ENCODE measurements around the gene VWA8. TPM values are rescaled to one million over a fixed set of nuclear protein-coding genes. Genes with fewer than 3 reads are reported as not detected.

Gene VWA8
- total RNA-seq, 1 experiment from 2014 or later = 22.6 TPM

DNA sequence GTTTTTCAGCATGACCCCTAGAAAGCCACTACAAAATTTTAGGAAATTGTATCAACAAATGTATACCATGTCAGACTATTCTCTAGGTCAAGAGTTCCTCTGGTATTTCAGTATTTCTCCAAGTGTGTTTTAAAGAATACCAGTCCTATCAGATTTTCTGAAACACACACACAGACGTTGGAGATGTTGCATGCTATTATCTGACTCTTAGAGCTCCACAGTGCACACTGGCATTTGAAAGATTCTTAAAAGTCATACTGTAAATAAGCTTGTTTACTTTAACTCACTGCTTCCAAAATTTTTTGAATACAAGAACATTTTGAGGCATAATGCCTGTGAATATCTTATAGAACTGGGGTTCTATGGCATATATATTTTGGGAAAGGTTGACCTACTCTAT, 33.8 kb upstream of the VWA8 start:
- CTCF ChIA-PET = no interaction called here

More for the DNA sequence above, 33.8 kb upstream of the VWA8 start:
- Histone ChIP-seq H3K36me3 (ENCODE audit: control insufficient read depth in 1 of 2, insufficient read depth in 2 of 2, low read length in 2 of 2) (no peaks in the 10 kb centered on the region), H3K27me3 (ENCODE audit: insufficient read depth, low read length) (no peaks in the 10 kb centered on the region), H3K27ac (ENCODE audit: low read depth, low read length) (no peak overlapping the region), H3K4me3 (replicated peaks in 1 of 2; ENCODE audit: low read depth in 1 of 2, low read length in 2 of 2) (no peak overlapping the region), H3K4me2 (ENCODE audit: low read length) (no peak overlapping the region), H3K79me2 (ENCODE audit: insufficient read depth, low read length) (no peaks in the 10 kb centered on the region), H2AFZ (ENCODE audit: low read depth, low read length, poor library complexity, severe bottlenecking) (no peak overlapping the region), H3K4me1 (ENCODE audit: control insufficient read depth in 1 of 2, insufficient read depth in 2 of 2, low read length in 2 of 2) (no peaks in the 10 kb centered on the region), H3K9me2 (ENCODE audit: insufficient read depth) (no peaks in the 10 kb centered on the region), H3K9ac (ENCODE audit: low read length) (no peak overlapping the region), H4K20me1 (ENCODE audit: insufficient read depth) (no peaks in the 10 kb centered on the region), H3K9me3 (ENCODE audit: control insufficient read depth in 1 of 2, insufficient read depth in 1 of 2, low read depth in 1 of 2, low read length in 2 of 2) (no peaks in the 10 kb centered on the region)
- no peak for TF ChIP-seq JUND (IDR thresholded peaks at IDR 0.05)
- no peak for TF ChIP-seq EZH2phosphoT487 (IDR thresholded peaks at IDR 0.05; ENCODE audit: borderline replicate concordance)
- TF ChIP-seq, protein P1, sequence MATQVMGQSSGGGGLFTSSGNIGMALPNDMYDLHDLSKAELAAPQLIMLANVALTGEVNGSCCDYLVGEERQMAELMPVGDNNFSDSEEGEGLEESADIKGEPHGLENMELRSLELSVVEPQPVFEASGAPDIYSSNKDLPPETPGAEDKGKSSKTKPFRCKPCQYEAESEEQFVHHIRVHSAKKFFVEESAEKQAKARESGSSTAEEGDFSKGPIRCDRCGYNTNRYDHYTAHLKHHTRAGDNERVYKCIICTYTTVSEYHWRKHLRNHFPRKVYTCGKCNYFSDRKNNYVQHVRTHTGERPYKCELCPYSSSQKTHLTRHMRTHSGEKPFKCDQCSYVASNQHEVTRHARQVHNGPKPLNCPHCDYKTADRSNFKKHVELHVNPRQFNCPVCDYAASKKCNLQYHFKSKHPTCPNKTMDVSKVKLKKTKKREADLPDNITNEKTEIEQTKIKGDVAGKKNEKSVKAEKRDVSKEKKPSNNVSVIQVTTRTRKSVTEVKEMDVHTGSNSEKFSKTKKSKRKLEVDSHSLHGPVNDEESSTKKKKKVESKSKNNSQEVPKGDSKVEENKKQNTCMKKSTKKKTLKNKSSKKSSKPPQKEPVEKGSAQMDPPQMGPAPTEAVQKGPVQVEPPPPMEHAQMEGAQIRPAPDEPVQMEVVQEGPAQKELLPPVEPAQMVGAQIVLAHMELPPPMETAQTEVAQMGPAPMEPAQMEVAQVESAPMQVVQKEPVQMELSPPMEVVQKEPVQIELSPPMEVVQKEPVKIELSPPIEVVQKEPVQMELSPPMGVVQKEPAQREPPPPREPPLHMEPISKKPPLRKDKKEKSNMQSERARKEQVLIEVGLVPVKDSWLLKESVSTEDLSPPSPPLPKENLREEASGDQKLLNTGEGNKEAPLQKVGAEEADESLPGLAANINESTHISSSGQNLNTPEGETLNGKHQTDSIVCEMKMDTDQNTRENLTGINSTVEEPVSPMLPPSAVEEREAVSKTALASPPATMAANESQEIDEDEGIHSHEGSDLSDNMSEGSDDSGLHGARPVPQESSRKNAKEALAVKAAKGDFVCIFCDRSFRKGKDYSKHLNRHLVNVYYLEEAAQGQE (IDR thresholded peaks at IDR 0.05; ENCODE audit: low read depth) = no peak
- no peak for TF ChIP-seq POLR2A (IDR thresholded peaks at IDR 0.05; ENCODE audit: borderline replicate concordance, extremely low read depth, insufficient read depth, insufficient read length)
- TF ChIP-seq CBX3 (IDR thresholded peaks at IDR 0.05; ENCODE audit: low read depth) = no peak
- no peak for TF ChIP-seq ZNF274 (IDR thresholded peaks at IDR 0.05; ENCODE audit: low read depth, low read length)
- TF ChIP-seq, protein P2, sequence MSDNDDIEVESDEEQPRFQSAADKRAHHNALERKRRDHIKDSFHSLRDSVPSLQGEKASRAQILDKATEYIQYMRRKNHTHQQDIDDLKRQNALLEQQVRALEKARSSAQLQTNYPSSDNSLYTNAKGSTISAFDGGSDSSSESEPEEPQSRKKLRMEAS (IDR thresholded peaks at IDR 0.05) = no peak
- no peak for TF ChIP-seq YY1 (IDR thresholded peaks at IDR 0.05; ENCODE audit: extremely low read depth, insufficient replicate concordance, low read depth, low read length)
- TF ChIP-seq FOSL1 (IDR thresholded peaks at IDR 0.05; ENCODE audit: low read depth) = no peak
- TF ChIP-seq POLR2AphosphoS5 (IDR thresholded peaks at IDR 0.05; ENCODE audit: low read depth, low read length) = no peak
- TF ChIP-seq RAD21 (IDR thresholded peaks at IDR 0.05; ENCODE audit: low read depth) = no peak
- TF ChIP-seq SP1 (IDR thresholded peaks at IDR 0.05; ENCODE audit: low read depth) = no peak
- no peak for TF ChIP-seq SRF (IDR thresholded peaks at IDR 0.05; ENCODE audit: low read depth)
- no peak for DNase-seq (ENCODE audit: low read depth, low spot score)
- ChIA-PET RAD21 (ENCODE audit: low non-redundant PET in 1 of 2, low total read pairs in 2 of 2, uncharacterized antibody in 2 of 2, unreplicated experiment in 2 of 2) (no interaction called here), POLR2A (no interaction called here)
- no peak for ATAC-seq
- BruUV-seq (replicated peaks) = no TSS peak
- intact Hi-C loops (cut with micrococcal nuclease) = no loop called here

Measured in HCT116 (cell line).